Peyer's patch (tissue), 4 donors: ENCODE data around the gene IGSF8.

Experiments used
- CTCF ChIP-seq, 6 experiments: fragments of 450-650 bp in 4 of 6; fragments of 200-600 bp in 2 of 6; sonication (generic) in 1 of 6; IDR thresholded peaks; one replicate each; pipeline ENCODE4 v1.5.1; 2017 to 2019; ENCODE audit warnings: antibody characterized with exemption in 6 of 6, mild to moderate bottlenecking in 3 of 6, moderate library complexity in 1 of 6
- POLR2A ChIP-seq, 2 donors: fragments of 450-650 bp; IDR thresholded peaks; one replicate each; pipeline ENCODE4 v1.5.1; 2017; ENCODE audit warnings: antibody characterized with exemption in 2 of 2, mild to moderate bottlenecking in 2 of 2, moderate library complexity in 2 of 2

DNA sequence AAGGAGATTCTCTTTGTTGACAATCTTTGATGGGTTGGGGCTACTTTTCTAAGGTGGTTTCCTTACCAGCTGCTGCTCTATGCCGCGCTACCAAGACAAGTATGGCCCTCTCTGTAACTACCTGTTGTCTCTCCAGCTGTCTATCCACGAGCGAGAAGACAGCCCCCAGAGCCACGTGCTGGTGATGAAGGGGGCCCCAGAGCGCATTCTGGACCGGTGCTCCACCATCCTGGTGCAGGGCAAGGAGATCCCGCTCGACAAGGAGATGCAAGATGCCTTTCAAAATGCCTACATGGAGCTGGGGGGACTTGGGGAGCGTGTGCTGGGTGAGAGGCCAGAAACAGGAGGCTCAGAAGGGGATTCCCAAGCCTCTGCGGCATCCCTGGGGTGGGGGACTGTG is 31.5 kb upstream of the IGSF8 start:
- no peak for TF ChIP-seq POLR2A (IDR thresholded peaks at IDR 0.05)
- TF ChIP-seq CTCF (IDR thresholded peaks at IDR 0.05) = no peak
